ENCODE data around the gene PRKCD.

DNA sequence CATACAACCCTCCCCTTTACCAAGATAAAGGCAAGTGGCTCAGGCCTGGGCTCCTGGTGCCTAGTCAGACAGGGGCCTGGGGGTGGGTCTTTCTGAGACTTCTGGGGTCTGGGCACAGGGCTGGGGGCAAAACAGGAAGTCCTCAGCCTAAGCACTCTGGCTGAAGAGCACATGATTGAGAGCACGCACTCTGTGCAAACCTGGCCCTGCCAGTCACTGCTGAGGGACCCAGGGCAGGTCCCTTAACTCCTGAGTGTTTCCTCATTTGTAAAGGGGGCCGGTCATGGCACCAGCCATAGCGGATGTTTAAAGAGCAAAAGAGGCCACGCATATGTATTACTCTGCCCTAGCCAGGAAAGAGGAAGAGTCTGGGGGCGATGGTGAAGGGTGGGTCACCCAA lies 78.8 kb downstream of the PRKCD start:
- TF ChIP-seq POLR2A (IDR thresholded peaks at IDR 0.05) (no peak), POLR2AphosphoS5 (IDR thresholded peaks at IDR 0.05) (no peak), EP300 (IDR thresholded peaks at IDR 0.05) (no peak)
- TF ChIP-seq, protein P1, sequence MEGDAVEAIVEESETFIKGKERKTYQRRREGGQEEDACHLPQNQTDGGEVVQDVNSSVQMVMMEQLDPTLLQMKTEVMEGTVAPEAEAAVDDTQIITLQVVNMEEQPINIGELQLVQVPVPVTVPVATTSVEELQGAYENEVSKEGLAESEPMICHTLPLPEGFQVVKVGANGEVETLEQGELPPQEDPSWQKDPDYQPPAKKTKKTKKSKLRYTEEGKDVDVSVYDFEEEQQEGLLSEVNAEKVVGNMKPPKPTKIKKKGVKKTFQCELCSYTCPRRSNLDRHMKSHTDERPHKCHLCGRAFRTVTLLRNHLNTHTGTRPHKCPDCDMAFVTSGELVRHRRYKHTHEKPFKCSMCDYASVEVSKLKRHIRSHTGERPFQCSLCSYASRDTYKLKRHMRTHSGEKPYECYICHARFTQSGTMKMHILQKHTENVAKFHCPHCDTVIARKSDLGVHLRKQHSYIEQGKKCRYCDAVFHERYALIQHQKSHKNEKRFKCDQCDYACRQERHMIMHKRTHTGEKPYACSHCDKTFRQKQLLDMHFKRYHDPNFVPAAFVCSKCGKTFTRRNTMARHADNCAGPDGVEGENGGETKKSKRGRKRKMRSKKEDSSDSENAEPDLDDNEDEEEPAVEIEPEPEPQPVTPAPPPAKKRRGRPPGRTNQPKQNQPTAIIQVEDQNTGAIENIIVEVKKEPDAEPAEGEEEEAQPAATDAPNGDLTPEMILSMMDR (IDR thresholded peaks at IDR 0.05): no peak

Measured in sigmoid colon (tissue), 4 donors.